Uterus (tissue), 4 donors: ENCODE measurements around the gene DLK1. TPM values are rescaled to one million over a fixed set of nuclear protein-coding genes. Genes with fewer than 3 reads are reported as not detected.

Source experiments
- DNase-seq, 2 donors: peaks; one replicate each; pipeline ENCODE4 v3.0.0-alpha.2; 2019 to 2020
- H3K27ac ChIP-seq, 2 donors: fragments of 200-600 bp; sonication (generic); 1 replicate in 1 of 2; 2 replicates in 1 of 2; pipeline ENCODE4 v1.5.1; 2016 to 2018
- H3K27me3 ChIP-seq, 2 donors: fragments of 200-600 bp; sonication (generic); one replicate each; pipeline ENCODE4 v1.5.1; 2018 to 2019; ENCODE audit warnings: control low read depth in 1 of 2
- H3K36me3 ChIP-seq, 2 donors: fragments of 200-600 bp; sonication (generic); one replicate each; pipeline ENCODE4 v1.5.1; 2019; ENCODE audit warnings: control low read depth in 1 of 2
- H3K4me1 ChIP-seq, 2 donors: fragments of 200-600 bp; sonication (generic); one replicate each; pipeline ENCODE4 v1.5.1; 2018 to 2019; ENCODE audit warnings: control low read depth in 1 of 2
- H3K4me3 ChIP-seq, 2 donors: fragments of 200-600 bp; sonication (generic); 1 replicate in 1 of 2; 2 replicates in 1 of 2; pipeline ENCODE4 v1.5.1; 2018 to 2019; ENCODE audit warnings: mild to moderate bottlenecking in 1 of 2
- H3K9me3 ChIP-seq, 2 donors: fragments of 200-600 bp; sonication (generic); one replicate each; pipeline ENCODE4 v1.5.1; 2019; ENCODE audit warnings: control low read depth in 1 of 2
- CTCF ChIP-seq, 4 experiments: fragments of 200-600 bp in 2 of 4; fragments of 450-650 bp in 2 of 4; sonication (generic) in 2 of 4; IDR thresholded peaks; one replicate each; pipeline ENCODE4 v1.5.1; 2016 to 2019; ENCODE audit warnings: antibody characterized with exemption in 4 of 4, mild to moderate bottlenecking in 2 of 4, moderate library complexity in 1 of 4
- POLR2A ChIP-seq, 2 donors: fragments of 450-650 bp; IDR thresholded peaks; one replicate each; pipeline ENCODE4 v1.6.1; 2016; ENCODE audit warnings: antibody characterized with exemption in 2 of 2, mild to moderate bottlenecking in 1 of 2, moderate library complexity in 1 of 2
- intact Hi-C: fragments of 100-400 bp; cut with DNase I; formaldehyde crosslinking; loops from one replicate; pipeline ENCODE4 v1.15.1; 2023; ENCODE audit warnings: low total_unique reads
- total RNA-seq, 4 donors: library from RNA; depleted of rRNA in 3 of 4; stranded (reverse); fragments of >200 nt in 3 of 4; gene quantifications; one replicate each; pipeline versions ENCODE4 v1.1.0 to v1.2.4, GENCODE V29; 2014 to 2023
- donor health status: DM: yes; HTN: yes; CAD: no.

Gene DLK1
- total RNA-seq, 4 donors from 2014 or later, result 2.2 to 41.1 TPM; not detected in 2

- H3K27ac ChIP-seq, result no peak overlapping the region
- no peaks in the 10 kb centered on the region for H3K4me1 ChIP-seq
- no peaks in the 10 kb centered on the region for H3K36me3 ChIP-seq
- H3K9me3 ChIP-seq, result no peaks in the 10 kb centered on the region
- no peaks in the 10 kb centered on the region for H3K27me3 ChIP-seq
- H3K4me3 ChIP-seq, result no peak overlapping the region
- no peak for DNase-seq
- TF ChIP-seq CTCF (IDR thresholded peaks at IDR 0.05), result no peak
- TF ChIP-seq POLR2A (IDR thresholded peaks at IDR 0.05), result no peak
- intact Hi-C loops, result no loop called here
Measured at GRCh38 chr14:100772607-100773165, 46.0 kb downstream of the DLK1 start.

- Histone ChIP-seq H3K4me3 (no peak overlapping the region), H3K9me3 (no peaks in the 10 kb centered on the region), H3K27ac (no peak overlapping the region), H3K27me3 (no peaks in the 10 kb centered on the region), H3K4me1 (no peaks in the 10 kb centered on the region), H3K36me3 (no peaks in the 10 kb centered on the region)
- intact Hi-C loops, result no loop called here
- TF ChIP-seq CTCF (IDR thresholded peaks at IDR 0.05) (no peak), POLR2A (IDR thresholded peaks at IDR 0.05) (no peak)
- no peak for DNase-seq
Measured at GRCh38 chr14:100773331-100774163, 46.9 kb downstream of the DLK1 start.

GRCh38 chr14:100774164-100774537, 47.5 kb downstream of the DLK1 start:
- H3K4me1 ChIP-seq, result no peaks in the 10 kb centered on the region
- H3K9me3 ChIP-seq, result no peaks in the 10 kb centered on the region
- no peaks in the 10 kb centered on the region for H3K27me3 ChIP-seq
- H3K36me3 ChIP-seq, result no peaks in the 10 kb centered on the region
- no peak for DNase-seq
- TF ChIP-seq POLR2A (IDR thresholded peaks at IDR 0.05) (no peak), CTCF (IDR thresholded peaks at IDR 0.05) (no peak)
- no peak overlapping the region for H3K27ac ChIP-seq
- H3K4me3 ChIP-seq, result no peak overlapping the region
- intact Hi-C loops, result no loop called here

GRCh38 chr14:100775351-100775830, 48.7 kb downstream of the DLK1 start:
- Histone ChIP-seq H3K27ac (no peak overlapping the region), H3K4me3 (no peak overlapping the region), H3K9me3 (no peaks in the 10 kb centered on the region), H3K27me3 (no peaks in the 10 kb centered on the region), H3K4me1 (no peaks in the 10 kb centered on the region), H3K36me3 (no peaks in the 10 kb centered on the region)
- intact Hi-C loops, result no loop called here
- DNase-seq, result no peak
- TF ChIP-seq CTCF (IDR thresholded peaks at IDR 0.05) (no peak), POLR2A (IDR thresholded peaks at IDR 0.05) (no peak)
